ENCODE data around the gene CRYBG3.
A peak's percentile ranks its signal among the peaks of the same experiment; 100 is the strongest.

Gene CRYBG3

GRCh38 chr3:97839944-97840343 lies 18.1 kb downstream of the CRYBG3 start:
- DNase-seq = no peak

DNA sequence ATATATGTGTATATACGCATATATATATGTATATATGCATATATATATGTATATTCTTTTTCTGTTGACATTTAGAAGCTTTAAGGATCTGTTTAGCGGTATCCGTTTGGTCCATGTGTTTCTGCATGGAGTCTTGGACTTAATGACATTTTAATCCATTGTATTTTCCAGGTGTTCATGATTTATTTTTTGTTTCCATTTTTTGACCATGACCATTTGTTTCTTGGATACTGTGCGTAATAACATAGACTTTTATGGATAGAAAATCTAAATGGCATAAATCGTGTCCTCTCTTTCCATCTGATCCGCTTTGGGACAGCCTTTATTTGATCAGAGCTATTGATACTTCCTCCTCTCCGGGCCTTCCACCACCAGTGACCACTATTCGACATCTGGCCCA lies 19.5 kb downstream of the CRYBG3 start:
- no peak for DNase-seq

DNA sequence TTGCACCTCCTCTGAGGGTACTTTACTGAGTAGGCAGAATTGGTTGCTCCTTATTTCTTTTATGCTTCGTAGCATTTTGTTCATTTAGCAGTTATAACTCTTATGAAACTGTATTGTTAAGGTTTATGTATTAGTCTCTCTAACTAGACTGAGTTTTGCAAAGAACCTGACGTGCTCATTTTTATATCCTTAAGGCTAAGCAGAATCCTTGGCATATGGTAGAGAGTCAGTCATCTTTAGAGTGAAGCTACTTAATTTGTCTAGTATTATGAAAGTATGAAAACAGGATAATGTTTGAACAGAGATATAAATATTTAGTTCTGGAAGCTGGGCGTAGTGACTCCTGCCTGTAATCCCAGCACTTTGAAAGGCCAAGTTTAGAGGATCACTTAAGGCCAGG lies 20.1 kb downstream of the CRYBG3 start:
- DNase-seq = no peak

GRCh38 chr3:97848779-97849178 lies 27.0 kb downstream of the CRYBG3 start:
- DNase-seq = no peak

- DNase-seq = no peak
Measured at GRCh38 chr3:97857401-97857800, 35.6 kb downstream of the CRYBG3 start.

DNA sequence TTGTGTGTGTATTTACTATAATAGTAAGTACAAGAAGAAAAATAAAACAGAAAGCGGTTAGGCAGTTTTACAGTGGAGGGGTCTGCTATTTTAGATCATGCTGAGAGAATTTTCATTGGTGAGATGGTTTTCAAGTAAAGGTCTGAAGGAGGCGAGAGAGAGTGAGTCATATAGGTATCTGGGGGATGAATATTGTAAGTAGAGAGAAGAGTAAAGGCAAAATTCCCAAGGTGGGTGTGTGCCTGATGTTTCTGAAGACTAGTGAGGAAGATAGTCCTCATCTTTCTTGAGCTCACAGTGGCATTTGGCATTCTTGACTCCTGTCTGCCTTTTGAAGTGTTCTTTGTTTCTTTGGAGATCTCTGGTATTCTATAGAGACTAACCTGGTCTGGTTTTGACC lies 38.6 kb downstream of the CRYBG3 start:
- DNase-seq = no peak

DNA sequence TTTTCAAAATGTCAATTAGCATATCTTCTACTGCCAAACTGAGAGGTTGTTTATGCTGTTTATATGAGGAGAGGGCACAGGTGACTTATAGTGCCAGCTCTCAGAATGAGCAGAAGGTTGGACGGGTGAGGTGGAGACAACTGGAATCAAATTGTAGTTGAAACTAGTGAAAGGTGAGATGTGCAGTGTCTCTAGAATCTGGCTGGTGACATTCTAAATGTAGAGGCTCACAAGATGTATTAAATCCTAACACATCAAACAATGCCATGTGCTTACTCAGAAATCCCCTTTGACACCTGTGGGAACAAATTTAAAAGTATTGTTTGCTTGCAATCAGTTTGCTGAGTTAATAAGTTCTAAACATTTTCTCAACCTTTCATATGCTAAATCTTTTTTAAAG lies 40.8 kb downstream of the CRYBG3 start:
- DNase-seq = no peak

GRCh38 chr3:97863031-97863430 lies 41.2 kb downstream of the CRYBG3 start:
- no peak for DNase-seq

DNA sequence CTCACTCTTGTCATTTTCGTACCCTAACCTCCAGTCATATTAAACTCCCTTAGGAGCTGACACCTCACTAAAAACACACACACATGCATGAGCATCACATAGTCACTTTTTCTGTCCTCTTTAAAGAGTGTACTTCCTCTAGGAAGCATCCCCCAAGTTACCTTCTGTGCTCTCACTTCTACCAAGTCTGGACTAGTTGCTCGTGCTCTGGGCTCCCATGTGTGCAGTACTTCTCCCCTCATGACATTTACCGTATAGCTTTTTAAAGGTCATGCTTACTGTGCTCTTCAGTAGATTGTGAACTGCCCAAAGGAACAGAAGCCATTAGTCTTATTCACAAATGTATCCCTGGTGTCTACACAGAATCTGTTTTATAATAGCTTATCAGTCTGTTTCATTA lies 42.0 kb downstream of the CRYBG3 start:
- no peak for DNase-seq

DNA sequence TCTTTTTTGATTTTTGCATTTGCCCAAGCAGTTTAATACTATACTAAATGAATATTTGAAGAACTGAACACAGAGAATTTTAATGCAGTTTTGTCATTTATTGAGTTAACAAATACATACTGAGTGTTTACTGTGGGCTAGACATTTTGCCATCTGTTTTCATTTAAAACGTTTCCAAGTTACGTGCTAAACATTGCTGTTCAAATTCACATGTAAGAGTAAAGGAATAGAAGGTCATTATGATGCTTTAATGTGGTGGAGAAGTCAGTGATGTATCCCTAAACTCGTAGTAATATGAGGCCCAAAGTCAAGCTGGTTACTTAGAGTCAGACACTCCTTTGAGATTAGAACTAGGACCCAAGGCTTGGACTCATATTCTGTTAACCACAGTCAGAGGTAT lies 49.4 kb downstream of the CRYBG3 start:
- DNase-seq = no peak

DNA sequence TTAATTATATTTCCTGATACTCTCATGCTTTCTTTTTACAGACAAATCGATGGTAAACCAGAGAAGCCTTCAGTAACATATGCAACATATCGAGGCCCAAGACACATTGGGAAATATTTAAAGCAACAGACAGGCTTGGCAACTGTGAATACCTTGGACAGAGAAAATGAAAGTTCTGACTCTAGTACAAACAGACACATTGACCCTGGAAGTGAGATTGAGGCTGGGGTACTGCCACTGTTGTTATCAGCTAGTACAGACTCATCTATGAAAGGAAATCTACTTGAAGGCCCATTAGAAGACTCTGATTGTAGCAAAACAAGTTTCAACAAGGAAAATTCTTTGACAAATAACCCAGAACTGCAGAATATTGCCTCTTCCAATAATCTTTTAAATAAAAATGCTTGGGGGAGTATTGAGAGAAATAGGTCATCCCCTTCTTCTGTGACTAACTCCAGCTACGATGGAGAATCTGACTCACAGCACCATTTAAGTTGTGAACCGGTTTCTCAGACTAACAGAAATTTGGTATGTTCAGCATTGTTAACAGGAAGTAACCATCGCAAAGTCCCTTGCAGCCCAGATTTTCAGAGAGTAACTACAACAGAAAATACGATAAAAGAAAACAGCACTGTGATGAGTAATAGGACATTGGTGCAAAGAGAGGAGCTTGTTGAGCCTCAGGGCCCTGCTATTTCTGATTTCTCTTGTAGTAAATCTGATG lies 50.2 kb downstream of the CRYBG3 start:
- DNase-seq = no peak

DNA sequence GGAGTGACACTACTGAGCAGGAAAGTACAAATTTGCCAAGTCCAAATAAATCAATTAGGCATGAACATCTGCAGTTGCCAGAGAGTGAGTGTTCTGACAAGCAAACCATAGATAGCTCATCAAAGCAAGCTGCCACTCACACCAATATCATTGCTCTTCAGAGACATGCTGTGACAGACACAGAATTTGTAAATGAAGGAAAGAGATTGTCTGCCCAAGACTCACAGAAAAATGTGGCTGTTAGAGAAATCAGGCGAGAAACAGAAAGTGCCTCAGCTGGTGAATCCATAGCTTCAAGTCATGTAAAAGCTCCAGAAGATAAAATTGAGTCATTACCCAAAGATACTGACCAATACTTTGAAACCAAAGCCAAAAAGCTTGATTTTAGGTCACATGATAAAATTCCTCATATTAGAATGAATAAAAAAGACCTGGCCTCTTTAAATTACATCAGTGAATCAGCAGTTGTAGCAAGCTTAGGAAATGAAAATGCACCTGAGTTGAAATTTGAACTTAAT lies 50.8 kb downstream of the CRYBG3 start:
- DNase-seq = no peak

- no peak for DNase-seq
Measured at GRCh38 chr3:97880267-97880666, 58.5 kb downstream of the CRYBG3 start.

- DNase-seq = peak; percentile 45
Measured at GRCh38 chr3:97882975-97883598, 61.3 kb downstream of the CRYBG3 start.

DNA sequence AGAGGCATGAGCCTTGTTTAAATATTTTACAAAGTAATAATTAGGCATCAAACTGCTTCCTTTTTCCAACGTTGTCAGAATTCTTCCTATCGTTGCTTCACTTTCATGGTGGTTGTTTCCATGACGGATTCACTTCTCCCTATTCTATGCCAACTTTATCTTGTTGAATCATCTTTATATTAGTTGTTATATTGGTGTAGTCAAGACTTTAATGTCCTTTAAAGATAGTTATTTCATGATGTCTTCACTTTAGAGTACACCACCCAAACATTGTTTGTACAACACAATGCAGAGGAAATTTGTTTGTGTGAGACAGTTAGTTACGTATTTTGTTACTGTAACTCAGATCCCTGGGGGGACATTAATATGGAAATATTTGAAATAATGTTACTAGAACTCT lies 61.9 kb downstream of the CRYBG3 start:
- no peak for DNase-seq

DNA sequence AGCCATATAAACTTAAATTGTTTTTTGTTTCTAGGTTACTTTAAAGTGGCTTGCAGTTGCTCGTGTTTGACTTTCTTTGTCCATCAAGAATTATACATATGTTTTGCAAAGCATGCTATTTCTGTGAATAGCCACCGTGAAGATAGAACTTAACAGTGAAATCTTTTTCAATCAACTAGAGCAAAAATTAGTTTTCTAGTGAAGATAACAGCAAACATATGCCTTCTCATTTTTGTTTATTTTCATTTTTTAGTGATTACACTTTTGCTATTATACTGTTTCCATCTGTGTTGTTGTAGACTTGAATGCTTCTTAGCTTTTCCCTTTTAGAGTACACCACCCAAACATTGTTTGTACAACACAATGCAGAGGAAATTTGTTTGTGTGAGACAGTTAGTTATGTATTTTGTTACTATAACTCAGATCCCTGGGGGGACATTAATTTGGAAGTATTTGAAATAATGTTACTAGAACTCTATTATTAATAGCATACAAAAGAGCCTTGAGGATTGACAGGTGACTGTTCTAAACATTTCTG lies 62.8 kb downstream of the CRYBG3 start:
- no peak for DNase-seq

DNA sequence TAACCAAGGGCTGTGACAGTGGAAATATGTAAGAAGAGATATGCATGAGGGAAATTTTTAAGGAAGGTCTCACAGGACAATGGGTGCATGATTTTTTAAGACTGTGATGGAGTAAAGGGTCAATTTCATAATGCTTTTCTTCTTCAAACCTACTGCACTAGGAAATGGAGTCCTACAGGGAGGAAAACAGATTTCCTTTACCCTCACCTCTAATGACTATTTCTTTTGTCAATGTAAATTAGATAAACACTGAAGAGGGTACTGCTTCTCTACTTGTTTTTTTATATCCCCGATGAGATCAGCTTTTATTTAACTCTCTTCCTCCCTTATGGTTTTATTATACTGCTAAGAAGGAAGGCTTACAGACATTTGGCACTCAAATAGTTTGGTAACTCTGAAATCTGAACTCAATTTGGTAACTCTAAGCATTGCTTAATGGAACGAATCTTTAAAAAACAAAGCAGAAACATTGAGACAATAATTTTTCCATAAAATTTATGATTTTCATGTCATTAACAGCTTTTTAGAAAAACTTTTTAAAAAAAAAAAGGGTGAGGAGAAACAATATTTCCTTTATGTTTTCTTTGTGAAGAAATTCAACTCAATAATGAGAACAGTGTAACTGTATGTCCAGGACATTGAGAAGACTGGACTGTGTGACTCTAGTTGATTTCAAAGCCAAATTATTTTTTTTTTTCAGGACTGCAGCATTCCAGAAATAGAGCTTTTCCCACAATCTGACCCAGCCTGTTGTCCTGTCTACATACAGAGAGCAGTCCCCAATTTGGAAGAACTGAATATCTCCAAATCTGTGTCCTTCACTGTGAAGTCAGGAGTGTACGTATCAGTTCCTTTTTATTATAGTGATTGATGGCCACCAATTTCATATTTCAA lies 64.4 kb downstream of the CRYBG3 start:
- no peak for DNase-seq

DNA sequence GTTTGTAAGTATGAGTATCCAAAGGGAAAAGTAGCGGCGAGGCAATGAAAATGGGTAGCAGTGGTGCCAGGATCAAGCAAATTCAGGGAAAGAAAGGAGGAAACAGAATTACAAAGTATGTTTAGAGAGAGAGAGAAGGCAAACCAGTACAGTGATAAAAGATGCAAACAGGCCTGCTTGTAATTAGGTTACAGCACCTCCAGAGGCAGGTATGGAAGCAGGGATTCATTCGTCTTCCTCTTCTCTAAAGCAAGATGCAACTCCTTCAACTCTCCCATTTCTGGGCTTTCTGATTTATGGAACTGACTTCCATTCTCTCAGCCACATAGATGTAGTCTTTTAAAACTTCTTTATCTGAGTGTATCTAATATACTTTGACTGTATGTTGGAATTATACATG lies 68.0 kb downstream of the CRYBG3 start:
- no peak for DNase-seq

DNA sequence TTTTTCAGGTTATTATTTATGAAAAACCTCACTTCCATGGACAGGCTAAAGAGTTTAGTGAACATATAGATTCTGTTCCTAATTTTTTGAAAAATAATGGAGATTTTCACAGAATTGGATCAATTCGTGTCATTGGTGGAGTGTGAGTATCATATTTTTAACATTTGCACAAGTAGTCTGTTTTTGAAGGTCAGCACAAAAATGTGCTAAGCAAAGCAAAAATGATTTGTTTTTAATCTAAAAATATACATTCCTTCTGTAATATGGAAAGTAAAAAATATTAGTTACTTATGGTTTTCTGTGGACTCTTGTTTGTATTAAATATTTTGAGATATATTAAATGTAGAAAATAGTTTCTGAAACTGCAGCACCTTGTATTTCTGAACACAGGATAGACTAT lies 71.0 kb downstream of the CRYBG3 start:
- DNase-seq = no peak

DNA sequence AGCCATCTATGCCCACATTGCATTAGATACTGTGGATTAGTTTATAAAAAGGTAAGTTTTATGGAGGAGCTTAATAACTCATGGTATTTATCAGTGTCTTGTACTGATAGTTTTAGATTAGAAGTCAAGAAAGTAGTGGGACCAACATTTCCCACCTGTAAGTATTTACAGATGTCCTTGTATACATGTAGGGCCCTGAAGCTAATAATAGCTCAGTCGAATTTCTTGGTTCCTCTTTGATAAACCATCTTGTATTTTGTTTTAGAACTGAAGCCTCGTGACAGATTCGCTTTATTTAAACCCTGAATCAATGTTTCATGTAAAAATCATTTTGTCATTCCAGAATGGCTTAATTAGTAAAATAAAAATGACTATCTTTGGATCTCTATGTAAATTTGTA lies 73.4 kb downstream of the CRYBG3 start:
- no peak for DNase-seq

GRCh38 chr3:97896129-97896528 lies 74.3 kb downstream of the CRYBG3 start:
- no peak for DNase-seq

DNA sequence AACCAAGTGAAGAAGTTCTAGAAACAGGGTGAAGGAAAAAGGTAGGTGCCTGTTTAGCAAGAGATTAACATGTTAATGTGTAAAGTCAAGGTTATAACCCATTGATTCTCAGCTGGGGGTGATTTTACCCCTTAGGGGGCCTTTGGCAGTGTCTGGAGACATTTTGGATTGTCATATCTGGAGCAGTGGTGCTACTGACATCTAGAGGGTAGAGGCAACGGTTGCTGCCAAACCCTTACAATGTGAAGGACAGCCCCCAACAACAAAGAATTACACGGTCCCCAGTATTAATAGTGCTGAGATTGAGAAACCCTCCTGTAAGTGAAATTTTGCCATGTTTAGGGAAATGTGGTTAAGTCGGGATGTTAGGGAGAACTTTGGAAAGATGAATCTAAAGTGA lies 74.7 kb downstream of the CRYBG3 start:
- DNase-seq = no peak

DNA sequence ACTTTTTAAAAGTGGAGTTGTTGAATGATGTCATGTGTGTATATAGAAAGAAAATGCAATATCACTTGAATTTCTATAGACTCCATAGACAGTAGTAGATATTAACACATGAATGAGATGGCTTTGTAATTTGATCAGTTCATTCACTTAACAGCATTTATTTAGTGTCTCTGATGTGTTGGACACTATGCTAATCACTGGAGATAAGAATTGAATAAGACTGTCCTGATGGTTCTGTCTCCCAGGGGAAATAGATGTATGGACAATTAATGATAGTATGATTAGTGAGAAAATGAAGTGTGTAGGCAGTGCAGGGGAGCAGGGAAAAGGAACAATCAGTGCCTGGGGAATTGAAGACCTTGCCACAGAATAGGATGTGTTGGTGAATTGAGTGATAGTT lies 77.5 kb downstream of the CRYBG3 start:
- DNase-seq = no peak
